ENCODE measurements around the gene LRFN5.

Gene LRFN5

GRCh38 chr14:41623736-41624135, 17.1 kb downstream of the LRFN5 start:
- H3K79me1 ChIP-seq (ENCODE audit: low read depth, low read length): no peaks in the 10 kb centered on the region
- H3K18ac ChIP-seq (ENCODE audit: low read length): no peak overlapping the region
- H2AK5ac ChIP-seq (ENCODE audit: low read depth, low read length): no peak overlapping the region
- DNase-seq (ENCODE audit: low spot score): no peak
- no peak overlapping the region for H3K9ac ChIP-seq (ENCODE audit: low read depth, low read length, poor library complexity)
- no peak overlapping the region for H4K8ac ChIP-seq (ENCODE audit: low read depth, low read length)
- H4K91ac ChIP-seq (ENCODE audit: low read depth, low read length, poor library complexity): no peak overlapping the region
- no peaks in the 10 kb centered on the region for H3K27me3 ChIP-seq (ENCODE audit: control insufficient read depth in 3 of 3, insufficient read depth in 3 of 3, low read depth in 1 of 3, low read length in 3 of 3)
- no peak overlapping the region for H2BK12ac ChIP-seq (ENCODE audit: low read length)
- H3K4me1 ChIP-seq (ENCODE audit: control insufficient read depth in 2 of 2, insufficient read depth in 1 of 2, low read depth in 1 of 2, low read length in 2 of 2): no peaks in the 10 kb centered on the region
- H2BK5ac ChIP-seq (ENCODE audit: low read length): no peak overlapping the region
- H3K23ac ChIP-seq (ENCODE audit: low read depth, low read length, poor library complexity): no peak overlapping the region
- no peaks in the 10 kb centered on the region for H3K36me3 ChIP-seq (replicated peaks in 1 of 2; ENCODE audit: control insufficient read depth in 2 of 2, insufficient read depth in 2 of 2, low read length in 2 of 2)
- no peak overlapping the region for H2BK15ac ChIP-seq (ENCODE audit: low read length)
- no peak overlapping the region for H3K4ac ChIP-seq (ENCODE audit: low read length)
- no peaks in the 10 kb centered on the region for H3K9me3 ChIP-seq (replicated peaks in 1 of 2; ENCODE audit: control insufficient read depth in 2 of 2, insufficient read depth in 1 of 2, low read depth in 1 of 2, low read length in 2 of 2)
- no peak overlapping the region for H3K27ac ChIP-seq (replicated peaks; ENCODE audit: low read length)
- H2AFZ ChIP-seq (ENCODE audit: low read length): no peak overlapping the region
- no peak overlapping the region for H3K4me2 ChIP-seq (ENCODE audit: insufficient read depth, low read length, poor library complexity, severe bottlenecking)
- no peak overlapping the region for H3K14ac ChIP-seq (ENCODE audit: low read length)
- no peak overlapping the region for H2BK120ac ChIP-seq (ENCODE audit: low read depth, low read length)
- no peak overlapping the region for H3K4me3 ChIP-seq (ENCODE audit: low read length in 2 of 2)
- WGBS, 2 donors (ENCODE audit: extremely low coverage in 2 of 2, insufficient read length in 2 of 2, insufficient replicate concordance in 1 of 2): no CpG with 5 or more reads among the region's 1 CpG

- no peak overlapping the region for H3K14ac ChIP-seq (ENCODE audit: low read length)
- no peak overlapping the region for H2BK5ac ChIP-seq (ENCODE audit: low read length)
- H3K23ac ChIP-seq (ENCODE audit: low read depth, low read length, poor library complexity): no peak overlapping the region
- H3K36me3 ChIP-seq (replicated peaks in 1 of 2; ENCODE audit: control insufficient read depth in 2 of 2, insufficient read depth in 2 of 2, low read length in 2 of 2): no peaks in the 10 kb centered on the region
- no peak for DNase-seq (ENCODE audit: low spot score)
- no peak overlapping the region for H2AK5ac ChIP-seq (ENCODE audit: low read depth, low read length)
- no CpG with 5 or more reads among the region's 1 CpG for WGBS, 2 donors (ENCODE audit: extremely low coverage in 2 of 2, insufficient read length in 2 of 2, insufficient replicate concordance in 1 of 2)
- H3K4me2 ChIP-seq (ENCODE audit: insufficient read depth, low read length, poor library complexity, severe bottlenecking): no peak overlapping the region
- no peaks in the 10 kb centered on the region for H3K27me3 ChIP-seq (ENCODE audit: control insufficient read depth in 3 of 3, insufficient read depth in 3 of 3, low read depth in 1 of 3, low read length in 3 of 3)
- no peak overlapping the region for H2BK120ac ChIP-seq (ENCODE audit: low read depth, low read length)
- H2BK12ac ChIP-seq (ENCODE audit: low read length): no peak overlapping the region
- no peaks in the 10 kb centered on the region for H3K79me1 ChIP-seq (ENCODE audit: low read depth, low read length)
- no peak overlapping the region for H3K4ac ChIP-seq (ENCODE audit: low read length)
- no peak overlapping the region for H3K27ac ChIP-seq (replicated peaks; ENCODE audit: low read length)
- H3K9ac ChIP-seq (ENCODE audit: low read depth, low read length, poor library complexity): no peak overlapping the region
- H2AFZ ChIP-seq (ENCODE audit: low read length): no peak overlapping the region
- H4K91ac ChIP-seq (ENCODE audit: low read depth, low read length, poor library complexity): no peak overlapping the region
- H3K4me1 ChIP-seq (ENCODE audit: control insufficient read depth in 2 of 2, insufficient read depth in 1 of 2, low read depth in 1 of 2, low read length in 2 of 2): no peaks in the 10 kb centered on the region
- H3K18ac ChIP-seq (ENCODE audit: low read length): no peak overlapping the region
- no peaks in the 10 kb centered on the region for H3K9me3 ChIP-seq (replicated peaks in 1 of 2; ENCODE audit: control insufficient read depth in 2 of 2, insufficient read depth in 1 of 2, low read depth in 1 of 2, low read length in 2 of 2)
- no peak overlapping the region for H4K8ac ChIP-seq (ENCODE audit: low read depth, low read length)
- no peak overlapping the region for H3K4me3 ChIP-seq (ENCODE audit: low read length in 2 of 2)
- no peak overlapping the region for H2BK15ac ChIP-seq (ENCODE audit: low read length)
Measured at GRCh38 chr14:41629876-41630275, 23.2 kb downstream of the LRFN5 start.

GRCh38 chr14:41634286-41634685, 27.6 kb downstream of the LRFN5 start:
- Histone ChIP-seq H3K27me3 (ENCODE audit: control insufficient read depth in 3 of 3, insufficient read depth in 3 of 3, low read depth in 1 of 3, low read length in 3 of 3) (no peaks in the 10 kb centered on the region), H3K36me3 (replicated peaks in 1 of 2; ENCODE audit: control insufficient read depth in 2 of 2, insufficient read depth in 2 of 2, low read length in 2 of 2) (no peaks in the 10 kb centered on the region), H3K4me1 (ENCODE audit: control insufficient read depth in 2 of 2, insufficient read depth in 1 of 2, low read depth in 1 of 2, low read length in 2 of 2) (no peaks in the 10 kb centered on the region), H2BK12ac (ENCODE audit: low read length) (no peak overlapping the region), H3K4me3 (ENCODE audit: low read length in 2 of 2) (no peak overlapping the region), H3K14ac (ENCODE audit: low read length) (no peak overlapping the region), H4K8ac (ENCODE audit: low read depth, low read length) (no peak overlapping the region), H3K9ac (ENCODE audit: low read depth, low read length, poor library complexity) (no peak overlapping the region), H2BK15ac (ENCODE audit: low read length) (no peak overlapping the region), H2AFZ (ENCODE audit: low read length) (no peak overlapping the region), H3K4ac (ENCODE audit: low read length) (no peak overlapping the region), H4K91ac (ENCODE audit: low read depth, low read length, poor library complexity) (no peak overlapping the region), H2AK5ac (ENCODE audit: low read depth, low read length) (no peak overlapping the region), H3K23ac (ENCODE audit: low read depth, low read length, poor library complexity) (no peak overlapping the region), H3K4me2 (ENCODE audit: insufficient read depth, low read length, poor library complexity, severe bottlenecking) (no peak overlapping the region), H2BK5ac (ENCODE audit: low read length) (no peak overlapping the region), H3K18ac (ENCODE audit: low read length) (no peak overlapping the region), H3K27ac (replicated peaks; ENCODE audit: low read length) (no peak overlapping the region), H2BK120ac (ENCODE audit: low read depth, low read length) (no peak overlapping the region), H3K79me1 (ENCODE audit: low read depth, low read length) (no peaks in the 10 kb centered on the region), H3K9me3 (replicated peaks in 1 of 2; ENCODE audit: control insufficient read depth in 2 of 2, insufficient read depth in 1 of 2, low read depth in 1 of 2, low read length in 2 of 2) (no peaks in the 10 kb centered on the region)
- no CpG with 5 or more reads among the region's 3 CpGs for WGBS, 2 donors (ENCODE audit: extremely low coverage in 2 of 2, insufficient read length in 2 of 2, insufficient replicate concordance in 1 of 2)
- DNase-seq (ENCODE audit: low spot score): no peak

- Histone ChIP-seq H3K4ac (ENCODE audit: low read length) (no peak overlapping the region), H3K4me3 (ENCODE audit: low read length in 2 of 2) (no peak overlapping the region), H3K9ac (ENCODE audit: low read depth, low read length, poor library complexity) (no peak overlapping the region), H2BK12ac (ENCODE audit: low read length) (no peak overlapping the region), H3K79me1 (ENCODE audit: low read depth, low read length) (no peaks in the 10 kb centered on the region), H3K14ac (ENCODE audit: low read length) (no peak overlapping the region), H2AK5ac (ENCODE audit: low read depth, low read length) (no peak overlapping the region), H3K27me3 (ENCODE audit: control insufficient read depth in 3 of 3, insufficient read depth in 3 of 3, low read depth in 1 of 3, low read length in 3 of 3) (no peaks in the 10 kb centered on the region), H4K91ac (ENCODE audit: low read depth, low read length, poor library complexity) (no peak overlapping the region), H3K23ac (ENCODE audit: low read depth, low read length, poor library complexity) (no peak overlapping the region), H2AFZ (ENCODE audit: low read length) (no peak overlapping the region), H3K4me2 (ENCODE audit: insufficient read depth, low read length, poor library complexity, severe bottlenecking) (no peak overlapping the region), H2BK120ac (ENCODE audit: low read depth, low read length) (no peak overlapping the region), H3K27ac (replicated peaks; ENCODE audit: low read length) (no peak overlapping the region), H2BK15ac (ENCODE audit: low read length) (no peak overlapping the region), H3K18ac (ENCODE audit: low read length) (no peak overlapping the region), H4K8ac (ENCODE audit: low read depth, low read length) (no peak overlapping the region), H3K4me1 (ENCODE audit: control insufficient read depth in 2 of 2, insufficient read depth in 1 of 2, low read depth in 1 of 2, low read length in 2 of 2) (no peaks in the 10 kb centered on the region), H3K9me3 (replicated peaks in 1 of 2; ENCODE audit: control insufficient read depth in 2 of 2, insufficient read depth in 1 of 2, low read depth in 1 of 2, low read length in 2 of 2) (no peaks in the 10 kb centered on the region), H2BK5ac (ENCODE audit: low read length) (no peak overlapping the region), H3K36me3 (replicated peaks in 1 of 2; ENCODE audit: control insufficient read depth in 2 of 2, insufficient read depth in 2 of 2, low read length in 2 of 2) (no peaks in the 10 kb centered on the region)
- no peak for DNase-seq (ENCODE audit: low spot score)
- WGBS, 2 donors (ENCODE audit: extremely low coverage in 2 of 2, insufficient read length in 2 of 2, insufficient replicate concordance in 1 of 2): no CpG with 5 or more reads among the region's 2 CpGs
Measured at GRCh38 chr14:41636492-41637392, 30.1 kb downstream of the LRFN5 start.
